ENCODE results near the gene MYEOV. TPM values are rescaled to one million over a fixed set of nuclear protein-coding genes. Genes with fewer than 3 reads are reported as not detected.

The MYEOV gene
- total and polyA plus RNA-seq, 2 of the 8 experiments (the other 6 are each of a cell fraction or from before 2014, with no cell fraction given), result 0.44 to 0.67 TPM

GRCh38 chr11:69316956-69317355 lies 23.0 kb downstream of the MYEOV start:
- H3K18ac ChIP-seq (ENCODE audit: extremely low read depth, low read length), result no peak overlapping the region
- no peak overlapping the region for H2BK20ac ChIP-seq (ENCODE audit: low read length)
- DNase-seq (ENCODE audit: low read depth in 1 of 2, low spot score in 2 of 2) (no peak), FAIRE-seq (no peak)
- no peak overlapping the region for H3K14ac ChIP-seq (ENCODE audit: insufficient read length)
- H3K9ac ChIP-seq (replicated peaks in 1 of 4; ENCODE audit: extremely low read depth in 1 of 4, low read depth in 3 of 4, low read length in 3 of 4), result no peak overlapping the region
- H4K91ac ChIP-seq (replicated peaks; ENCODE audit: insufficient read length, low read length), result no peak overlapping the region
- no peaks in the 10 kb centered on the region for H3K79me2 ChIP-seq (ENCODE audit: control insufficient read depth in 1 of 2, insufficient read depth in 2 of 2, low read length in 2 of 2)
- no peak overlapping the region for H2AFZ ChIP-seq (ENCODE audit: low read length)
- no peak overlapping the region for H2BK5ac ChIP-seq (ENCODE audit: low read depth, low read length)
- CTCF ChIA-PET (ENCODE audit: partially characterized antibody), result interaction anchor here (0.6 to 1.2 kb wide), 3 partner anchors 10 to 185 kb away, joined by 3 read pairs; no protein-coding TSS in a partner anchor
- POLR2A ChIA-PET (ENCODE audit: partially characterized antibody), result interaction anchor here (1.1 kb wide), 1 partner anchor 44 kb away, joined by 3 read pairs; no protein-coding TSS in a partner anchor
- H2AK5ac ChIP-seq (ENCODE audit: low read depth, low read length), result no peak overlapping the region
- no peak overlapping the region for H3K4me2 ChIP-seq (ENCODE audit: insufficient read depth in 1 of 2, low read depth in 2 of 2, low read length in 2 of 2)
- no peak overlapping the region for H2BK120ac ChIP-seq (replicated peaks; ENCODE audit: low read depth, low read length)
- H3K4me1 ChIP-seq (replicated peaks in 1 of 4; ENCODE audit: control insufficient read depth in 3 of 4, insufficient read depth in 4 of 4, low read length in 3 of 4), result peaks cover 0 to 5% (median 1%) of the 10 kb centered on the region in 4 experiments; a peak in 2 of 7 replicates
- H3K27ac ChIP-seq (ENCODE audit: low read depth, low read length), result no peak overlapping the region
- no peak overlapping the region for H3K23ac ChIP-seq (ENCODE audit: insufficient read length)
- H3K4me3 ChIP-seq (ENCODE audit: extremely low read depth in 1 of 4, insufficient read depth in 2 of 4, low read depth in 3 of 4, low read length in 4 of 4), result no peak overlapping the region
- no peak overlapping the region for H2BK12ac ChIP-seq (ENCODE audit: low read depth, low read length)
- H3K56ac ChIP-seq (replicated peaks; ENCODE audit: insufficient read length, low read depth, low read length), result no peak overlapping the region
- H3K23me2 ChIP-seq (ENCODE audit: low read depth, low read length), result peaks cover 10% of the 10 kb centered on the region; the same call in 1 of the 2 replicates
- WGBS, 2 experiments (ENCODE audit: extremely low coverage in 1 of 2, insufficient coverage in 1 of 2, insufficient read length in 1 of 2, insufficient replicate concordance in 2 of 2, low coverage in 1 of 2, low lambda C conversion rate in 2 of 2, missing lambda C conversion rate in 1 of 2), result 91% methylated on average over 4 of the region's 4 CpGs; no CpG with 5 or more reads in 1 of the 2 experiments
- H4K5ac ChIP-seq (ENCODE audit: insufficient read length, low read depth, low read length), result no peak overlapping the region
- no peaks in the 10 kb centered on the region for H3K36me3 ChIP-seq (ENCODE audit: control insufficient read depth in 2 of 4, insufficient read depth in 4 of 4, low read length in 3 of 4)
- TF ChIP-seq SIX5 (IDR thresholded peaks at IDR 0.05; ENCODE audit: low read depth, low read length) (no peak), CHD2 (IDR thresholded peaks at IDR 0.05; ENCODE audit: low read length) (no peak), SIRT6 (IDR thresholded peaks at IDR 0.05; ENCODE audit: low read length) (no peak), SIN3A (conservative IDR thresholded peaks at IDR 0.05 in 1 of 2, IDR thresholded peaks at IDR 0.05 in 1 of 2; ENCODE audit: low read depth in 1 of 2, low read length in 2 of 2) (no peak)
- H3K79me1 ChIP-seq (ENCODE audit: low read depth, low read length), result no peaks in the 10 kb centered on the region
- H2BK15ac ChIP-seq (ENCODE audit: low read length), result no peak overlapping the region
- H4K20me1 ChIP-seq (replicated peaks in 1 of 2; ENCODE audit: control insufficient read depth in 1 of 2, insufficient read depth in 2 of 2, low read length in 2 of 2), result no peaks in the 10 kb centered on the region
- no peaks in the 10 kb centered on the region for H3K9me3 ChIP-seq (ENCODE audit: insufficient read depth in 2 of 2, low read depth in 1 of 2, low read length in 1 of 2)
- no peak overlapping the region for H3K4ac ChIP-seq (replicated peaks; ENCODE audit: insufficient read length, low read depth, low read length)
- no peaks in the 10 kb centered on the region; a peak in 1 of 7 replicates for H3K27me3 ChIP-seq (replicated peaks in 1 of 4; ENCODE audit: control insufficient read depth in 3 of 4, extremely low read depth in 1 of 4, insufficient read depth in 3 of 4, low read length in 3 of 4)
- no peak overlapping the region for H4K8ac ChIP-seq (ENCODE audit: extremely low read depth, insufficient read depth, low read length)

Data from H1 (cell line).